Fibroblast of skin of scalp (primary cell): ENCODE data around the gene MEOX1. TPM values are rescaled to one million over a fixed set of nuclear protein-coding genes. Genes with fewer than 3 reads are reported as not detected.
A peak's percentile ranks its signal among the peaks of the same experiment; 100 is the strongest.
"Not testable (repeated sequence)": the region's sequence is repeated elsewhere in the genome, so short reads cannot be mapped to it uniquely, and the experiment has no call there.

Experiments
- DNase-seq: peaks from one replicate; pipeline ENCODE4 v3.0.0-alpha.2; 2013
- polyA plus RNA-seq, 2 experiments: library from polyadenylated mRNA; unstranded; fragments of 120-200 nt; gene quantifications; one replicate each; pipeline ENCODE4 v1.2.1, GENCODE V29; 2013; ENCODE audit not compliant: insufficient read length in 2 of 2

MEOX1 gene
- 0.33 TPM for polyA plus RNA-seq (2013, experiment 1 of 2; ENCODE audit: insufficient read length)
- polyA plus RNA-seq (2013, experiment 2 of 2; ENCODE audit: insufficient read length): 0.54 TPM

- DNase-seq: peak; percentile 88
Measured at GRCh38 chr17:43661699-43662412, at the start of gene MEOX1. TSS of gene MEOX1 (minus strand) at chr17:43661922. CDS start at chr17:43661534, 388 bp downstream.

GRCh38 chr17:43710101-43710500, 48.4 kb upstream of the MEOX1 start:
- DNase-seq: no peak

GRCh38 chr17:43709210-43709609, 47.5 kb upstream of the MEOX1 start:
- no peak for DNase-seq

- no peak for DNase-seq
Measured at GRCh38 chr17:43707184-43707583, 45.5 kb upstream of the MEOX1 start.

GRCh38 chr17:43706235-43706634, 44.5 kb upstream of the MEOX1 start:
- no peak for DNase-seq

- no peak for DNase-seq
Measured at GRCh38 chr17:43703630-43704029, 41.9 kb upstream of the MEOX1 start.

GRCh38 chr17:43702637-43703036, 40.9 kb upstream of the MEOX1 start:
- no peak for DNase-seq

- DNase-seq: peak; percentile 60
Measured at GRCh38 chr17:43701318-43701743, 39.6 kb upstream of the MEOX1 start.

- DNase-seq: no peak
Measured at GRCh38 chr17:43699438-43699756, 37.7 kb upstream of the MEOX1 start.

- DNase-seq: no peak
Measured at GRCh38 chr17:43698678-43699437, 37.1 kb upstream of the MEOX1 start.

GRCh38 chr17:43697937-43698336, 36.2 kb upstream of the MEOX1 start:
- no peak for DNase-seq

GRCh38 chr17:43696891-43697290, 35.2 kb upstream of the MEOX1 start:
- DNase-seq: no peak

GRCh38 chr17:43695970-43696865, 34.5 kb upstream of the MEOX1 start:
- DNase-seq: peak; percentile 76

- peak; percentile 80 for DNase-seq
Measured at GRCh38 chr17:43694081-43694870, 32.6 kb upstream of the MEOX1 start.

- DNase-seq: no peak
Measured at GRCh38 chr17:43691317-43691693, 29.6 kb upstream of the MEOX1 start.

- DNase-seq: no peak
Measured at GRCh38 chr17:43690624-43691316, 29.0 kb upstream of the MEOX1 start.

GRCh38 chr17:43689814-43690213, 28.1 kb upstream of the MEOX1 start:
- DNase-seq: no peak

- no peak for DNase-seq
Measured at GRCh38 chr17:43689131-43689530, 27.4 kb upstream of the MEOX1 start.

- not testable (repeated sequence) for DNase-seq
Measured at GRCh38 chr17:43686957-43687356, 25.2 kb upstream of the MEOX1 start.

GRCh38 chr17:43683928-43684653, 22.4 kb upstream of the MEOX1 start:
- no peak for DNase-seq

- no peak for DNase-seq
Measured at GRCh38 chr17:43680461-43680860, 18.7 kb upstream of the MEOX1 start.
